Measurements from ENCODE around the gene RBMXL2.

GRCh38 chr11:7060868-7061267 is 27.9 kb upstream of the RBMXL2 start:
- TF ChIP-seq POLR2AphosphoS5 (IDR thresholded peaks at IDR 0.05) (no peak), EP300 (IDR thresholded peaks at IDR 0.05) (no peak), POLR2A (IDR thresholded peaks at IDR 0.05) (no peak)
- TF ChIP-seq, protein P1, sequence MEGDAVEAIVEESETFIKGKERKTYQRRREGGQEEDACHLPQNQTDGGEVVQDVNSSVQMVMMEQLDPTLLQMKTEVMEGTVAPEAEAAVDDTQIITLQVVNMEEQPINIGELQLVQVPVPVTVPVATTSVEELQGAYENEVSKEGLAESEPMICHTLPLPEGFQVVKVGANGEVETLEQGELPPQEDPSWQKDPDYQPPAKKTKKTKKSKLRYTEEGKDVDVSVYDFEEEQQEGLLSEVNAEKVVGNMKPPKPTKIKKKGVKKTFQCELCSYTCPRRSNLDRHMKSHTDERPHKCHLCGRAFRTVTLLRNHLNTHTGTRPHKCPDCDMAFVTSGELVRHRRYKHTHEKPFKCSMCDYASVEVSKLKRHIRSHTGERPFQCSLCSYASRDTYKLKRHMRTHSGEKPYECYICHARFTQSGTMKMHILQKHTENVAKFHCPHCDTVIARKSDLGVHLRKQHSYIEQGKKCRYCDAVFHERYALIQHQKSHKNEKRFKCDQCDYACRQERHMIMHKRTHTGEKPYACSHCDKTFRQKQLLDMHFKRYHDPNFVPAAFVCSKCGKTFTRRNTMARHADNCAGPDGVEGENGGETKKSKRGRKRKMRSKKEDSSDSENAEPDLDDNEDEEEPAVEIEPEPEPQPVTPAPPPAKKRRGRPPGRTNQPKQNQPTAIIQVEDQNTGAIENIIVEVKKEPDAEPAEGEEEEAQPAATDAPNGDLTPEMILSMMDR (IDR thresholded peaks at IDR 0.05), result no peak
